ENCODE measurements around the gene DSCAM. TPM values are rescaled to one million over a fixed set of nuclear protein-coding genes. Genes with fewer than 3 reads are reported as not detected.

Gene DSCAM
- total and polyA plus RNA-seq, 2 experiments from 2014 or later = 0.07 TPM; not detected in 1

- no peak for TF ChIP-seq ETS1 (IDR thresholded peaks at IDR 0.05)
- no peak for TF ChIP-seq ZNF331 (CRISPR knock-in tag; IDR thresholded peaks at IDR 0.05; ENCODE audit: low read depth)
- no peak for TF ChIP-seq CTCF (conservative IDR thresholded peaks at IDR 0.05; ENCODE audit: low read depth in 2 of 2)
- TF ChIP-seq ZNF114 (CRISPR knock-in tag; IDR thresholded peaks at IDR 0.05) = no peak
- TF ChIP-seq EZH2 (IDR thresholded peaks at IDR 0.05; ENCODE audit: low read depth, unreplicated experiment) = no peak
- no peak for TF ChIP-seq CREB1 (CRISPR knock-in tag; IDR thresholded peaks at IDR 0.05; ENCODE audit: low read depth)
- TF ChIP-seq STAT1 (IDR thresholded peaks at IDR 0.05; ENCODE audit: unreplicated experiment) = no peak
- no peak for TF ChIP-seq REST (IDR thresholded peaks at IDR 0.05; ENCODE audit: unreplicated experiment)
- no peak for TF ChIP-seq NANOG (IDR thresholded peaks at IDR 0.05; ENCODE audit: borderline replicate concordance)
- TF ChIP-seq JUNB (IDR thresholded peaks at IDR 0.05; ENCODE audit: unreplicated experiment) = no peak
- TF ChIP-seq POLR2AphosphoS5 (IDR thresholded peaks at IDR 0.05; ENCODE audit: low read depth) = no peak
- TF ChIP-seq EZH2phosphoT487 (IDR thresholded peaks at IDR 0.05; ENCODE audit: unreplicated experiment) = no peak
- TF ChIP-seq ZNF462 (CRISPR knock-in tag; IDR thresholded peaks at IDR 0.05) = no peak
- H4K20me1 ChIP-seq (replicated peaks; ENCODE audit: insufficient read depth) = no peaks in the 10 kb centered on the region
- no peak overlapping the region for H3K27ac Mint-ChIP-seq
These were observed 260.4 kb downstream of the DSCAM start for GRCh38 chr21:40586575-40586974.

More at GRCh38 chr21:40586575-40586974, 260.4 kb downstream of the DSCAM start:
- Mint-ChIP-seq H3K4me3 (no peak overlapping the region), H3K4me1 (peaks cover 9% of the 10 kb centered on the region), H3K27me3 (ENCODE audit: insufficient read depth, low read depth, poor library complexity) (peaks cover 4% of the 10 kb centered on the region), H3K9me3 (peaks cover 78% of the 10 kb centered on the region), H3K36me3 (ENCODE audit: low read depth) (peaks cover 19% of the 10 kb centered on the region)
- Histone ChIP-seq H3K4me2 (no peak overlapping the region), H3K4me1 (ENCODE audit: insufficient read depth) (peaks cover 3% of the 10 kb centered on the region), H3K9me2 (ENCODE audit: insufficient read depth) (no peaks in the 10 kb centered on the region), H3K79me2 (replicated peaks; ENCODE audit: insufficient read depth) (no peaks in the 10 kb centered on the region), H2AFZ (no peak overlapping the region), H3K36me3 (ENCODE audit: insufficient read depth) (0 out of 2 replicates have a peak, but pooled peaks cover under 1% of the 10 kb centered on the region), H3F3A (replicated peaks; ENCODE audit: low read depth) (no peaks in the 10 kb centered on the region), H3K27me3 (ENCODE audit: insufficient read depth) (no peaks in the 10 kb centered on the region), H3K4me3 (no peak overlapping the region), H3K27ac (ENCODE audit: low read depth) (no peak overlapping the region)
- DNase-seq (ENCODE audit: low spot score) (no peak), ATAC-seq (no peak)

Measured in GM23338 (cell line).